Measurements from ENCODE around the gene VAMP4. TPM values are rescaled to one million over a fixed set of nuclear protein-coding genes. Genes with fewer than 3 reads are reported as not detected.

VAMP4 gene
- total and polyA plus RNA-seq, 2 donors from 2014 or later, result 7.5 to 15.3 TPM

DNA sequence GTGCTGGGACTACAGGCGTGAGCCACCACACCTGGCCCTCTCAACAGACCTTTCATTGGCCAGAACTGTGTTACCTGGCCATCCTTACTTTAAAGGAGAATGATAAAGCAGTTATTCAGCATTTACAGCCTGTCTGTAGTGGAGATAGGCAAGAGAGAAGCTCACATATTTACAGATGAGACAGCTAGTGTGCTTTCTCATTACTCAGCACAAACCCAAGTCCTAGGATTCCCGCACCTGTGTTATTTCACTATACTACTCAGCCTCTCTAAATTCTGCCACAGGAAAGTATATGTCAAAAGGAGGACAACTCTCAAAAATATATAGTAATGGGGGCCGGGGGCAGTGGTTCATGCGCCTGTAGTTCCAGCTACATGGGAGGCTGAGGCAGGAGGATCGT, 73.5 kb downstream of the VAMP4 start:
- H3K4me1 ChIP-seq (ENCODE audit: control insufficient read depth in 2 of 3, insufficient read depth in 2 of 3, low read depth in 1 of 3, low read length in 3 of 3), result no peaks in the 10 kb centered on the region
- no peaks in the 10 kb centered on the region for H3K36me3 ChIP-seq (ENCODE audit: control insufficient read depth in 2 of 3, insufficient read depth in 3 of 3, low read length in 3 of 3)
- TF ChIP-seq, protein P1, sequence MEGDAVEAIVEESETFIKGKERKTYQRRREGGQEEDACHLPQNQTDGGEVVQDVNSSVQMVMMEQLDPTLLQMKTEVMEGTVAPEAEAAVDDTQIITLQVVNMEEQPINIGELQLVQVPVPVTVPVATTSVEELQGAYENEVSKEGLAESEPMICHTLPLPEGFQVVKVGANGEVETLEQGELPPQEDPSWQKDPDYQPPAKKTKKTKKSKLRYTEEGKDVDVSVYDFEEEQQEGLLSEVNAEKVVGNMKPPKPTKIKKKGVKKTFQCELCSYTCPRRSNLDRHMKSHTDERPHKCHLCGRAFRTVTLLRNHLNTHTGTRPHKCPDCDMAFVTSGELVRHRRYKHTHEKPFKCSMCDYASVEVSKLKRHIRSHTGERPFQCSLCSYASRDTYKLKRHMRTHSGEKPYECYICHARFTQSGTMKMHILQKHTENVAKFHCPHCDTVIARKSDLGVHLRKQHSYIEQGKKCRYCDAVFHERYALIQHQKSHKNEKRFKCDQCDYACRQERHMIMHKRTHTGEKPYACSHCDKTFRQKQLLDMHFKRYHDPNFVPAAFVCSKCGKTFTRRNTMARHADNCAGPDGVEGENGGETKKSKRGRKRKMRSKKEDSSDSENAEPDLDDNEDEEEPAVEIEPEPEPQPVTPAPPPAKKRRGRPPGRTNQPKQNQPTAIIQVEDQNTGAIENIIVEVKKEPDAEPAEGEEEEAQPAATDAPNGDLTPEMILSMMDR (IDR thresholded peaks at IDR 0.05; ENCODE audit: borderline replicate concordance, extremely low read depth, insufficient read depth), result no peak
- H3K27me3 ChIP-seq (ENCODE audit: control insufficient read depth, insufficient read depth, low read length), result no peaks in the 10 kb centered on the region
- H3K4me3 ChIP-seq (ENCODE audit: low read length in 3 of 3), result no peak overlapping the region
- DNase-seq (no peak), FAIRE-seq (no peak)
- no peak overlapping the region for H3K27ac ChIP-seq (ENCODE audit: low read depth in 2 of 2, low read length in 2 of 2)
- intact Hi-C loops (cut with DNase I), result no loop called here
- no peaks in the 10 kb centered on the region for H3K9me3 ChIP-seq (ENCODE audit: control insufficient read depth in 2 of 3, insufficient read depth in 1 of 3, low read length in 3 of 3)
- H3K9ac ChIP-seq (ENCODE audit: low read length in 3 of 3), result no peak overlapping the region

DNA sequence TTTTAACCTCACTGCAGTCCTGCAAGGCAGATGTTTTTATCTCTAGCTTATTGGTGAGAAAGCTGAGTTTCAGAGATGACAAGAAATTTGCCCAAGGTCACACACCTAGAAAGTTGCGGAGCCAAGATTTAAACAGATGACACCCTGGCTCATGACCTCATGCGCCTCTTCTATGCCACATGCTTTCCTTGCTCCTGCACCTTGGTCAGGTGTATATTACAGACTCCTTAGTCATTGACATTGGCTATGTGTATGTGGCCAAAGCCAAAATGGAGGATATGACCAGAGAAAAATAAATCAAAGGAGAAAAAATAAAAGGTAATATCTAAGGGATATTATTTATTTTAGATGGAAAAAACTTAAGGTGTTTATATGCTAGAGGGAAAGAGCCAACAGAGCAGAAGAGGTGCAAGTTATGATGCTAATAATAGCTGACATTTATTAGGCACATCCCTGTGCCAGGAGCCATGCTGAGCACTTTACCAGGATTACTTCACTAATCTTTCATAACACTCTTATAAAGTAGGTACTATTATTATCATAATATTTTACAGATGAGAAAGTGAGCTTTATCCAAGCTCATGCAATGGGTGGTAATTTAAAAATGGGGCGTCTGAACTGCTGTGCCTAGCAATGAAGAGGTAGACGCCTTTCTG, 75.6 kb downstream of the VAMP4 start:
- FAIRE-seq (no peak), DNase-seq (no peak)
- H3K9ac ChIP-seq (ENCODE audit: low read length in 3 of 3), result no peak overlapping the region
- H3K27ac ChIP-seq (ENCODE audit: low read depth in 2 of 2, low read length in 2 of 2), result no peak overlapping the region
- no peaks in the 10 kb centered on the region for H3K4me1 ChIP-seq (ENCODE audit: control insufficient read depth in 2 of 3, insufficient read depth in 2 of 3, low read depth in 1 of 3, low read length in 3 of 3)
- no peaks in the 10 kb centered on the region for H3K27me3 ChIP-seq (ENCODE audit: control insufficient read depth, insufficient read depth, low read length)
- H3K9me3 ChIP-seq (ENCODE audit: control insufficient read depth in 2 of 3, insufficient read depth in 1 of 3, low read length in 3 of 3), result no peaks in the 10 kb centered on the region
- intact Hi-C loops (cut with DNase I), result no loop called here
- H3K36me3 ChIP-seq (ENCODE audit: control insufficient read depth in 2 of 3, insufficient read depth in 3 of 3, low read length in 3 of 3), result no peaks in the 10 kb centered on the region
- H3K4me3 ChIP-seq (ENCODE audit: low read length in 3 of 3), result no peak overlapping the region
- TF ChIP-seq, protein P1 (IDR thresholded peaks at IDR 0.05; ENCODE audit: borderline replicate concordance, extremely low read depth, insufficient read depth), result no peak

DNA sequence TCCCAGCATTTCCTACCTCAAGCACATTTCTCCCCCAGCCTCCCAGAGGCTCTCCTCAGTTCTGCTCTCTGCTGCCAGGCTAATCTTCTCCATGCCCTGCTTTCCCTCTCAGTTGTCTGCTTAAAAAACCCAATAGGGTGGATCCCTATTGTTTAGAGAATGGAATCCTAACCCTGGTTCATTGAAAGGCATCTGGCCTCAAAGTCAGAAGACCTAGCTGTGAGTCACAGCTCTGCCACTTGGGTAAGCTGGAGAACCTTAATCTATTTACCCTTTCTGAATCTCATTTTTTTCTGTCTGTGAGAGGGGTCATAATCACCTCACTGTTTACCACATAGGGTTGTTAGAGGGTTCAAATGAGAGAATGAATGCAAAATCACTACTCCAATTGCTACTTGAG, 76.9 kb downstream of the VAMP4 start:
- Histone ChIP-seq H3K27me3 (ENCODE audit: control insufficient read depth, insufficient read depth, low read length) (no peaks in the 10 kb centered on the region), H3K9ac (ENCODE audit: low read length in 3 of 3) (no peak overlapping the region), H3K9me3 (ENCODE audit: control insufficient read depth in 2 of 3, insufficient read depth in 1 of 3, low read length in 3 of 3) (no peaks in the 10 kb centered on the region), H3K36me3 (ENCODE audit: control insufficient read depth in 2 of 3, insufficient read depth in 3 of 3, low read length in 3 of 3) (no peaks in the 10 kb centered on the region), H3K27ac (ENCODE audit: low read depth in 2 of 2, low read length in 2 of 2) (no peak overlapping the region), H3K4me1 (ENCODE audit: control insufficient read depth in 2 of 3, insufficient read depth in 2 of 3, low read depth in 1 of 3, low read length in 3 of 3) (no peaks in the 10 kb centered on the region), H3K4me3 (ENCODE audit: low read length in 3 of 3) (no peak overlapping the region)
- TF ChIP-seq, protein P1 (IDR thresholded peaks at IDR 0.05; ENCODE audit: borderline replicate concordance, extremely low read depth, insufficient read depth), result no peak
- DNase-seq (no peak), FAIRE-seq (no peak)
- intact Hi-C loops (cut with DNase I), result no loop called here
